ENCODE measurements around the gene MAP1LC3C. TPM values are rescaled to one million over a fixed set of nuclear protein-coding genes. Genes with fewer than 3 reads are reported as not detected.

The MAP1LC3C gene
- total RNA-seq (0.16 and 0.27 TPM in 2 replicates), polyA plus RNA-seq (0.44 and 0.45 TPM in 2 replicates)

DNA sequence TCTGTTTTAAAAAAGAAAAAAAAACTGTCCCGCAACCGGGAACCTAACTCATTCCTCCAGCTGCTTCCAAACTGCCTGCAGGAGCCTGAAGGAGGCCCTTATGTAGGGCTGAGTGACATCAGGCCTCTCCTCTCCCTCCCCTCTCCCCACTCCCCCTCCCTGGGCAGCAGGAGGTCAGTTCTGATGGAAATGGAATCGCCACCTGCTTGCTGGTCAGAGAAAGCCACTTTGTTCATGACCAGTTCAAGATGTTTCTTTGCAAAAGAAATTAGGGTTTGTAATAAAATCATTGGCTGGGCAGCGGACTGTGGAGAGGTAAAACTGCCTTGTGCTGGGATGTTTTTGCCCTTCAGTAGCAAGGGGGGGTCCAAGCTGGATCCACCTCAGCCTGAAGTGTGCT is at the start of gene MAP1LC3C:
Gene MAP1LC3C, minus strand, starts transcription at position 73 of the 400 bp plus-strand sequence. CDS start 90 bp downstream, outside the sequence.
- H4K20me1 ChIP-seq (ENCODE audit: insufficient read depth, poor library complexity, severe bottlenecking) = no peaks in the 10 kb centered on the region
- no peaks in the 10 kb centered on the region for H3K27me3 ChIP-seq
- H3K9me2 ChIP-seq (replicated peaks; ENCODE audit: insufficient read depth) = no peaks in the 10 kb centered on the region
- WGBS (ENCODE audit: low lambda C conversion rate, missing lambda C conversion rate) = 49% methylated on average over 4 of the region's 4 CpGs
- no peaks in the 10 kb centered on the region for H3K79me2 ChIP-seq
- TF ChIP-seq EZH2 (IDR thresholded peaks at IDR 0.05; ENCODE audit: borderline replicate concordance) (no peak), EZH2phosphoT487 (IDR thresholded peaks at IDR 0.05; ENCODE audit: low read depth, severe bottlenecking, unreplicated experiment) (no peak)
- TF ChIP-seq, protein P1, sequence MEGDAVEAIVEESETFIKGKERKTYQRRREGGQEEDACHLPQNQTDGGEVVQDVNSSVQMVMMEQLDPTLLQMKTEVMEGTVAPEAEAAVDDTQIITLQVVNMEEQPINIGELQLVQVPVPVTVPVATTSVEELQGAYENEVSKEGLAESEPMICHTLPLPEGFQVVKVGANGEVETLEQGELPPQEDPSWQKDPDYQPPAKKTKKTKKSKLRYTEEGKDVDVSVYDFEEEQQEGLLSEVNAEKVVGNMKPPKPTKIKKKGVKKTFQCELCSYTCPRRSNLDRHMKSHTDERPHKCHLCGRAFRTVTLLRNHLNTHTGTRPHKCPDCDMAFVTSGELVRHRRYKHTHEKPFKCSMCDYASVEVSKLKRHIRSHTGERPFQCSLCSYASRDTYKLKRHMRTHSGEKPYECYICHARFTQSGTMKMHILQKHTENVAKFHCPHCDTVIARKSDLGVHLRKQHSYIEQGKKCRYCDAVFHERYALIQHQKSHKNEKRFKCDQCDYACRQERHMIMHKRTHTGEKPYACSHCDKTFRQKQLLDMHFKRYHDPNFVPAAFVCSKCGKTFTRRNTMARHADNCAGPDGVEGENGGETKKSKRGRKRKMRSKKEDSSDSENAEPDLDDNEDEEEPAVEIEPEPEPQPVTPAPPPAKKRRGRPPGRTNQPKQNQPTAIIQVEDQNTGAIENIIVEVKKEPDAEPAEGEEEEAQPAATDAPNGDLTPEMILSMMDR (IDR thresholded peaks at IDR 0.05; ENCODE audit: poor library complexity) = no peak
- no peaks in the 10 kb centered on the region for H3K9me3 ChIP-seq (ENCODE audit: low read depth)
- H2AFZ ChIP-seq = peak within 1 kb of the TSS; percentile 61
- H3K27ac ChIP-seq = peak within 1 kb of the TSS; percentile 17
- DNase-seq (ENCODE audit: low spot score) = no peak
- H3K36me3 ChIP-seq (replicated peaks; ENCODE audit: insufficient read depth, low read depth) = no peaks in the 10 kb centered on the region
- peak within 1 kb of the TSS; percentile 69 for H3K4me2 ChIP-seq
- H3K4me1 ChIP-seq (ENCODE audit: insufficient read depth) = peaks cover 7% of the 10 kb centered on the region
- no peak within 1 kb of the TSS for H3K4me3 ChIP-seq

DNA sequence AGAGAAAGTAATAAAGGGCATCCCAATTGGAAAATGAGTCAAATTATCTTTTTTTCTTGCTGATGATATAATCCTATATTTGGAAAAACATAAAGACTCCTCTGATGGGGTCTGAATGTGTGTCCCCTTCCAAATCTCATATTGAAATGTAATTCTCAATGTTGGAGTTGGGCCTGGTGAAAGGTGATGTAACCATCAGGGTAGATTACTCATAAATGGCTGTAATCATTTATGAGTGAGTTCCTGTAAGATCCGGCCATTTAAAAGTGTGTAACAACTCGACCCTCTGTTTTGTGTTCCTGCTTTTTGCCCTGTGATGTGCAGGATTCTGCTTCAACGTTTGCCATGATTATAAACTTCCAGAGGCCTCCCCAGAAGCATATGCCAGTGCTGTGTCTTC is 44.3 kb upstream of the MAP1LC3C start:
- Histone ChIP-seq H2AFZ (no peak overlapping the region), H3K9me3 (ENCODE audit: low read depth) (no peaks in the 10 kb centered on the region), H3K36me3 (replicated peaks; ENCODE audit: insufficient read depth, low read depth) (no peaks in the 10 kb centered on the region), H3K4me3 (no peak overlapping the region), H3K27me3 (no peaks in the 10 kb centered on the region), H3K27ac (no peak overlapping the region), H3K4me1 (ENCODE audit: insufficient read depth) (no peaks in the 10 kb centered on the region), H3K9me2 (replicated peaks; ENCODE audit: insufficient read depth) (no peaks in the 10 kb centered on the region), H4K20me1 (ENCODE audit: insufficient read depth, poor library complexity, severe bottlenecking) (no peaks in the 10 kb centered on the region), H3K79me2 (no peaks in the 10 kb centered on the region), H3K4me2 (no peak overlapping the region)
- no peak for DNase-seq (ENCODE audit: low spot score)
- TF ChIP-seq EZH2 (IDR thresholded peaks at IDR 0.05; ENCODE audit: borderline replicate concordance) (no peak), EZH2phosphoT487 (IDR thresholded peaks at IDR 0.05; ENCODE audit: low read depth, severe bottlenecking, unreplicated experiment) (no peak)
- TF ChIP-seq, protein P1 (IDR thresholded peaks at IDR 0.05; ENCODE audit: poor library complexity) = no peak
- WGBS (ENCODE audit: low lambda C conversion rate, missing lambda C conversion rate) = 53% methylated on average over 3 of the region's 3 CpGs

DNA sequence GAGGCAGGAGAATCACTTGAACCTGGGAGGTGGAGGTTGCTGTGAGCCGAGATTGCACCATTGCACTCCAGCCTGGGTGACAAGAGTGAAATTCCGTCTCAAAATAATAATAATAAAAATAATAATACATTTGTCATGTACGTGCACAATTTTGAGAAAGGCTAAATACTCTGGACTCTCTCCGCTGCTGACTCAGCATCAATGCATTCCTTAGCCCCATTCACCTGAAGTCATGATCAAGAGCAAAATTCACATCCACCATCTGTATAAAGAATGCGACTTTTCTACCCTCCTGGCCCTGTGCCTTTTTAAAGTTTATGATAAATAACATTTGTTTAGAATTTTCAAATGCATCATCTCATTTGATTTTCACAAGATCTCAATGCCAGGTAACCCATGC is 35.5 kb upstream of the MAP1LC3C start:
- H3K27ac ChIP-seq = no peak overlapping the region
- H4K20me1 ChIP-seq (ENCODE audit: insufficient read depth, poor library complexity, severe bottlenecking) = no peaks in the 10 kb centered on the region
- H3K4me3 ChIP-seq = no peak overlapping the region
- H3K9me3 ChIP-seq (ENCODE audit: low read depth) = no peaks in the 10 kb centered on the region
- TF ChIP-seq EZH2 (IDR thresholded peaks at IDR 0.05; ENCODE audit: borderline replicate concordance) = no peak
- TF ChIP-seq EZH2phosphoT487 (IDR thresholded peaks at IDR 0.05; ENCODE audit: low read depth, severe bottlenecking, unreplicated experiment) = no peak
- TF ChIP-seq, protein P1 (IDR thresholded peaks at IDR 0.05; ENCODE audit: poor library complexity) = no peak
- H3K4me1 ChIP-seq (ENCODE audit: insufficient read depth) = no peaks in the 10 kb centered on the region
- no peak overlapping the region for H2AFZ ChIP-seq
- WGBS (ENCODE audit: low lambda C conversion rate, missing lambda C conversion rate) = 93% methylated on average over 5 of the region's 5 CpGs
- H3K27me3 ChIP-seq = no peaks in the 10 kb centered on the region
- H3K4me2 ChIP-seq = no peak overlapping the region
- no peaks in the 10 kb centered on the region for H3K9me2 ChIP-seq (replicated peaks; ENCODE audit: insufficient read depth)
- no peaks in the 10 kb centered on the region for H3K79me2 ChIP-seq
- no peak for DNase-seq (ENCODE audit: low spot score)
- H3K36me3 ChIP-seq (replicated peaks; ENCODE audit: insufficient read depth, low read depth) = no peaks in the 10 kb centered on the region

GRCh38 chr1:242033447-242033846 is 34.5 kb upstream of the MAP1LC3C start:
- Histone ChIP-seq H3K9me3 (ENCODE audit: low read depth) (no peaks in the 10 kb centered on the region), H3K4me2 (no peak overlapping the region), H4K20me1 (ENCODE audit: insufficient read depth, poor library complexity, severe bottlenecking) (no peaks in the 10 kb centered on the region), H3K27me3 (no peaks in the 10 kb centered on the region), H3K9me2 (replicated peaks; ENCODE audit: insufficient read depth) (no peaks in the 10 kb centered on the region), H3K4me1 (ENCODE audit: insufficient read depth) (no peaks in the 10 kb centered on the region), H3K36me3 (replicated peaks; ENCODE audit: insufficient read depth, low read depth) (no peaks in the 10 kb centered on the region), H2AFZ (no peak overlapping the region), H3K4me3 (no peak overlapping the region), H3K27ac (no peak overlapping the region), H3K79me2 (no peaks in the 10 kb centered on the region)
- WGBS (ENCODE audit: low lambda C conversion rate, missing lambda C conversion rate) = 42% methylated on average over 4 of the region's 4 CpGs
- DNase-seq (ENCODE audit: low spot score) = no peak
- TF ChIP-seq EZH2phosphoT487 (IDR thresholded peaks at IDR 0.05; ENCODE audit: low read depth, severe bottlenecking, unreplicated experiment) (no peak), EZH2 (IDR thresholded peaks at IDR 0.05; ENCODE audit: borderline replicate concordance) (no peak)
- TF ChIP-seq, protein P1 (IDR thresholded peaks at IDR 0.05; ENCODE audit: poor library complexity) = no peak

Measured in hepatocyte (in vitro differentiated cells).